Right kidney (tissue), 1 donor: Measurements from ENCODE around the gene DNAJC4.
A peak's percentile ranks its signal among the peaks of the same experiment; 100 is the strongest.
"Not testable (repeated sequence)": the region's sequence is repeated elsewhere in the genome, so short reads cannot be mapped to it uniquely, and the experiment has no call there.

ENCODE experiments used
- DNase-seq: peaks from one replicate; pipeline ENCODE4 v3.0.0-alpha.2; 2016

The DNAJC4 gene

GRCh38 chr11:64245401-64245796 is 15.1 kb downstream of the DNAJC4 start:
- DNase-seq = no peak

DNA sequence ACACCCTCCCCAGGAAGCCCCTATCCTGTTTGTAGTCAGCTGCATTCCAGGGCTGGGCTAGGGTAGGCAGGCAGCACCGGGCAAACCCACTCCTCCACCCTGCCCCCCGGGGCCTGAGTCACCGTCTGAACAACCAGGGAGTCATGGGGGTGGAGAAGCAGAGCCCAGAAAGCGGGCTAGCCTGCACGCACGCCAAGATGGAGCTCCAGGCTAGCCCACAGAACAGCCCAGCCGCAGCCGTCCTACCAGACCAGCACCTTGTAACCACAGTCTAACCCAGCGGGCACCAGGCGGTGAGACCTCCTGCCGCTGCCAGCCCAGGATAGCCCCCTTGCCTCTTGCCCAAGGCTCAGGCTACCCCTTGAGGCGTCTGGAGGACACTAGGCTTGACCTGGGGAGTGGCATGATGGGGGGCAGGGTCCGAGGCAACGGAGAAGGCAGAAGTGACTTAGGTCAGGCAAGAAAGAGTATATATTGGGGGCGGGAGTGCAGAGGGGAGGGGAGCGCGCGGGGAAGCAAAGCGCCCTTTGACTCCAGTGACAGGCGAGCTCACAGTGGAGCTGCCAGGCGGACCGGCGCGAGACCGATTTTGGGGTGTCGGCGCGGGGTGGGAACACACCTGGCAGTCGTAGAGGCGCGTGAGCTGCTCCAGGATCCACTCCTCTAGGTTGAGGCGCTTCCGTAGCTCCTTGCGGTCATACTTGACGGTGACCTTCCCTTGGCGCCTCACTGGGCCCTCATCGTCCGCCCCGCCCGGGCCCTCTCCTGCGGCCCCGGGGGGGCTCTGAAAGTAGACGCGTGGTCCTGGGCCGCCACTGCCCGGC is 15.7 kb downstream of the DNAJC4 start:
- DNase-seq = peak; percentile 56

DNA sequence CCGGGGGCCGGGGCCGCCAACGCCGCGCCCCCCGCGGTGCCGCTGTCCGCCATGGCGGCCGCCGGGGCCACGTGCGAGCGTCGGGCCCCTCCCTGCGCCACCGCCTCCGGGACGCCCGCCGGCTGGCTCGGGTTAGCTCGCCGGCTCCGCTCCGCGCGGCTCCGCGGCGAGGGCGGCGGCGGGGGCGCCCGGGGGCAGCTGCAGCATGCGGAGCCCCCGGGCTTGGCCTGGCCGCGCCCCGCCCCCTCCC is 16.2 kb downstream of the DNAJC4 start:
- DNase-seq = not testable (repeated sequence)

DNA sequence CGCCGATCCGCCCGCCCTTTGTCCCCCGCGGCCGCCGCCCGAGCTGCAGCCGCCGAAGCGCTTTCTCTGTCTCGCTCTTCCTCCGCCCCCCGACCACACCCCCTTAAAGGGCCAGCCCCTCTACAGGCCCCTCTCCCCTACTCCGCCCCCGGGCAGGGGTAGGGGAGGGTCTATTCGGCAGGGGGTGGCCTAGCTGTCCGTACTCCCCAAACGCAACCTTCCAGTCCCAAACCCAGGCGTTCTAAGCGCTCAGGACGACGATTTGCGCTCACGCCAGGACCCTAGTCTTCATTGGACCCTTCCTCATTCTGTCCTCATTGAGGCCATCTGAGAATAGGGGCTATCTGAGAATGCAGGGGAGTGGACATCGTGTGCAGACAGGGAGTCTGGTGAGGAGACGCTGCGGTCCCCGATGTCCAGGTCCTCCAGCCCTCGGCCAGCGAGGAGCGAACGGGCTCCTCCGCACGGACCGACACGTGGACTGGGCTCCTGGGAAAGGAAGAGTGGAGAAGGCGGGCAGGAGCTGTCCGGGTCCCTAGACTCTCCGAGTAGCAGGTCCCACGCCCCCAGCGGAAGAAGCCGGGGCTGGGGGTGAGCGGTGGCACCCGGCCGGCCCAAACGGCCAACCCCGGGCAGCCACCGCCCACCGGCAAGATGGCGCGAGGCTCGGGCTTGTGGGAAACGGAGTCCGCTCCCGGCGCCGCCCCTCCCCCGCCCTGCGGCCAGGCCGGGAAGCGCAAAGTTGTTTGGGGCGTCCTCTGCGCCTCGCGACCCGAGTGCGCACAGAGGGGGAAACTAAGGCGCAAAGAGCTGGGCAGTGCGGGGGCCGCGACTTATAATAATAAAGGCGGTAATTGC is 16.8 kb downstream of the DNAJC4 start, which contains the start of gene PPP1R14B:
Gene PPP1R14B (minus strand): TSS at position 73 of the 858 bp plus-strand sequence. CDS start 270 bp downstream, outside the sequence.
- DNase-seq = peak; percentile 89

- peak; percentile 85 for DNase-seq
Measured at GRCh38 chr11:64247729-64248531, 17.6 kb downstream of the DNAJC4 start.

GRCh38 chr11:64248578-64248977 is 18.2 kb downstream of the DNAJC4 start:
- no peak for DNase-seq

GRCh38 chr11:64249038-64249437 is 18.7 kb downstream of the DNAJC4 start:
- DNase-seq = no peak

DNA sequence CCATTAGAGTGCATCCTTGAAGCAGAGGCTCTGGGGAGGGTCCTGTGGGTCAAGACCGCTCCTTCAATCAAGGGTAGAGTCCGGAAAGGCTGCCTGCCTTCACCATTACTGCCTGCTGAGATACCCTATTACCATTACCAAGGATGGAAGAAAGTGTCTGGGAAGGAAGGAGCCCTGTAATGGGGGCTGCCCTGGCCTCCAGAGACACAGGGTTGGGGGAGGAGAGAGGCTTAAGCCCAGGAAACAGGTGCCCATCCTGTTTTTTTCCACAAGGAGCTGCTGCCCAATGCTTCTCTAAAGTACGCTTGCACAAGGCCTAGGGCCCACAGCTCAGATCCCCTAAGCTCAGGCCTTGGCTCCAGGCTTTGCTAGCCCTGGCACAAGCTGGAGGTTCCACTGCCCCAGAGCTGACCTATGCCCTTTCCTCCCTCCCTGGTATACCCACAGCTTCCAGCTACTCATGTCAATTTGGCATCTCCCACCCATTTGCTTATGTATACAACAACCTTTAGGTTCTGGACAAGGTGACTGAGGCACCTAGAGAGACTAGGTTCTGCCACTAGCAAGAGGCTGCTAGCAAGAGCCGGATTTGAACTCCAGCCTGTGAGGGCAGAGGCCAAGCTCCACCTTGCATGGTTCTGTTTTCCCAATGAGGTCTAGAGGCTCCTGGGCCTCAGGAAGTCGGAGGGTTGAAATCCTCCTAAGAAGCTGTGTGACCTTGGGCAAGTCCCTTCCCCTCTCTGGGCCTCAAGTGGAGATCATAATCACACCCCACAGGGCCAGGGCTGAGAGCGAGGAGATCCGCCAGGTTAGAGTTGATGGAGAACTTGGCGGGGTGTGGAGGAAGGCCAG is 19.4 kb downstream of the DNAJC4 start:
- no peak for DNase-seq

DNA sequence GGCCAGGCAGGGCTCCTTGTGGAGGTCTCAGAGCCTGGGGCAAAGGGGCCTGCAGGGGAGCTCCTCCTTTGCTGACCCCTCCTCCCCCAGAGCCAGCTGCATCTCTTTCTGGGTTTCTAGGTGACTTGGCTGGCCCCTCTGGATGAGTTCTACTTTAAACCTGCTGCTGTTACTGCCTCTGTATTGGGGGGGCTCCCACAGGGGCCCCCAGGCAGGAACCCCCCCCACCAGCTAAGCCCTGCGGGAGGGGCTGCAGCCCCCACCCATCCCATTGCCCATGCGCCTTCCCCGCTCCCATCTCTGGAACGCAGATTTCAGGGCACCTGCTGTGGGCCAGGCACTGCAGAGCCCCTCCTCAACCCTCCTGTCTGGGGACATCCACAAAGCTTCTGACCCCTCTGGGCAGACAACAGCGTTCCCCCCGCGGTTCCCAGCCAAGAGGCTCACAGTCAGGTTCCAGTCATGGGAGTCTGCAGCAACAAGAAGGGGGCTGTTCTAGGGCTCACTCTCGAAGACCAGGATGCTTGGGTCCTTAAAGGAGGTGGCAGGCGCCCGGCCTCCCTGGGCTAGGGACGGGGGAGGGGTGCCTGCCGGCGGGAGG is 20.2 kb downstream of the DNAJC4 start:
- DNase-seq = no peak

- DNase-seq = peak; percentile 67
Measured at GRCh38 chr11:64251016-64251752, 20.8 kb downstream of the DNAJC4 start, which contains the start of gene PLCB3. PLCB3 (plus strand) TSS chr11:64251530; CDS start chr11:64251650, 120 bp downstream.

GRCh38 chr11:64251753-64252002 is 21.3 kb downstream of the DNAJC4 start:
- peak; percentile 65 for DNase-seq

DNA sequence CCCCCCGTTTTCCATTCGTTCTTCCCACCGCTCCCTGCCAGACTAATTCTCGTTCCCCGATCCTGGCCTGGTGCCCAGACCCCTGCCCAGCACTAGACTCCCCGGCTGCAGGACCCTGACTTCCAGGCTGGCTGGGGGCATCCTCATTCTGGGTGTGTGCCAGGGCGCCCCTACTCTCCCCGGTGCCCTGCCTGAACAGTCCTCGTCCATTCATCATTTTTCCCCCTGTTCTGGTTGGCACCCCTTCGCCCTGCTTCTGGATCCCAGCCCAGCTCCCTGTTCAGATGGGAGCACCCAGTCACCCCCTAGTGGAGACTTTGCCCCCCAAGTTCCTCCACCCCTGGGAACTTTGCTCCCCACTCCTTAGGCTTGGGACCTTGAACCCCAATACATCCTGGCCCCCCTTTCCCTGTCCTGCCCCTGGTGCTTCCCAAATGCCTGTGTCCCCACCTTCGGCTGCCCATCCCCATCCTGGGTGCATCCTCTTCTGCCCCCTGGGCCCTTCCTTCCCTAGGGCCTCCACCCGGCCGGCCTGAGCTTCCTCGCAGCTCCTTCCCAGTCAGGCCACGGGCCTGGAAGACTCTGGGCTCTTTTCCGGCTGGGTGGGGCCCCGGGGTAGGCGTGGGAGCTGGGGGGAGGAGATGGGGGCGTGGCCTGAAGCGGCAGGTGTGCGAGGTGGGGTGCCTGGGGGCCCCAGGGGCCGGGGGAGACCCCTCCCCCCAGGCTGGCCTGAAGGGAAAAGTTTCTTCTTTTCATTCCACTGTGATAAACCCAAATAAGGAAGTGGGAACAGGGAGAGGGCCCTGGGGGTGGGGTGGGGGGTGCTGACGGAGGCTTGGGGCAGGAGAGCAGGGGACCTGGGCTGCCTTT is 21.9 kb downstream of the DNAJC4 start:
- DNase-seq = peak; percentile 43

DNA sequence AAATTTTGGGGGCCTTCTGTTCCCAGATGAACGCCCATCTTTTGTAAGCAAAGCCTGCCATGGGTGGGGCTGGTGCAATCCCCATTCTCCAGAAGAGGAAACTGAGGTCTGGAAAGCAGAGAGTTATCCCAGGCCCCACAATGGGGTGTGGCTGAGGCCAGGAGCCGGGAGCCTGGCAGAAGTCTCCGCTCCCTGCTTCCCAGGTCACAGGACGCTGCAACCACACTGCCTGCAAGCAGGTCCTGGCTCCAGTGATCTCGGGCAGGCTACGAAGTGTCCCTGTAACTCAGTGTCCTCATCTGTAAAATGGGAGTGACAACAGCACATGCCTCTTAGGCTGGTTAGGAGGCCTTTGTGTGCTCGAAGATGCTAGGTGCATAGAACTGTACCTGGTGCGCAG is 22.7 kb downstream of the DNAJC4 start:
- no peak for DNase-seq

- no peak for DNase-seq
Measured at GRCh38 chr11:64253481-64253880, 23.1 kb downstream of the DNAJC4 start.

- no peak for DNase-seq
Measured at GRCh38 chr11:64254326-64254725, 24.0 kb downstream of the DNAJC4 start.

GRCh38 chr11:64255135-64256128 is 25.1 kb downstream of the DNAJC4 start:
- DNase-seq = no peak

DNA sequence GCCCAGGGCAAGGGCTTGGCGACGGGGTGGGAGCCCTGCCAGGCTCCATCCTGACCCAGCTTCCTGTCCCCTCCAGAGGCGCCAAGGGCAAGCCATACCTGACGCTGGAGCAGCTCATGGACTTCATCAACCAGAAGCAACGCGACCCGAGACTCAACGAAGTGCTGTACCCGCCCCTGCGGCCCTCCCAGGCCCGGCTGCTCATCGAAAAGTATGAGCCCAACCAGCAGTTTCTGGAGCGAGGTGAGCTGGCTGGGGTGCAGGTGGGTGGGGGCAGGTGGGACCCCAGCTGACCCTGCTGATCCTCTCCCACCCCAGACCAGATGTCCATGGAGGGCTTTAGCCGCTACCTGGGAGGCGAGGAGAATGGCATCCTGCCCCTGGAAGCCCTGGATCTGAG is 26.0 kb downstream of the DNAJC4 start:
- no peak for DNase-seq

- no peak for DNase-seq
Measured at GRCh38 chr11:64258356-64258755, 28.0 kb downstream of the DNAJC4 start.
